ENCODE results near the gene BANK1. TPM values are rescaled to one million over a fixed set of nuclear protein-coding genes. Genes with fewer than 3 reads are reported as not detected.

Gene BANK1
- total RNA-seq, 2 experiments from 2014 or later, result not detected

DNA sequence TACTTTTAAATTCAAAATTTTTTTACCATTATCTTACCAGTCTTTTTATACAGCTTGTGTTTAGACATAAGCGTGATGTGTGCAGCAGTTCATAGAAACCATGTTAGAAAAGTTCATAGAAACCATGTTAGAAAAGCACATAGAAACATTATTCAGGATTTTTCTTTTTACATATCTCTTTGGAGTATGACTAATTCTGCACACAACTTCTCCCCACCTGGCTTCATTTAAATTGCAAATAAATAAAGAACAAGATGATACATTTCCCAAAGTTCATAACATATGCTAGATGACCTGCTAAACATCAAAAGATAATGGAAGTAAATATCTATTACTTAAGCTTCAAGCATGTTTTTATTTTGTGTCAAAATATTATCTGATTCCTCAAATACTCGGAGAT, 201.9 kb downstream of the BANK1 start:
- Histone ChIP-seq H3K36me3 (ENCODE audit: insufficient read depth, low read length) (no peaks in the 10 kb centered on the region), H3K4me1 (ENCODE audit: insufficient read depth, low read length, poor library complexity, severe bottlenecking) (no peaks in the 10 kb centered on the region), H3K9me3 (ENCODE audit: low read length) (no peaks in the 10 kb centered on the region), H3K4me2 (ENCODE audit: low read length) (no peak overlapping the region), H3K4me3 (ENCODE audit: low read depth, low read length, poor library complexity, severe bottlenecking) (no peak overlapping the region), H3K79me2 (ENCODE audit: insufficient read depth, low read depth, low read length) (no peaks in the 10 kb centered on the region), H3K27ac (ENCODE audit: low read depth, low read length, poor library complexity, severe bottlenecking) (no peak overlapping the region), H3K9me2 (ENCODE audit: insufficient read depth, low read length) (no peaks in the 10 kb centered on the region), H2AFZ (ENCODE audit: low read length) (no peak overlapping the region), H4K20me1 (ENCODE audit: insufficient read depth, low read length) (no peaks in the 10 kb centered on the region)
- POLR2A ChIA-PET, result no interaction called here
- BruUV-seq (replicated peaks), result no TSS peak
- TF ChIP-seq, protein P1, sequence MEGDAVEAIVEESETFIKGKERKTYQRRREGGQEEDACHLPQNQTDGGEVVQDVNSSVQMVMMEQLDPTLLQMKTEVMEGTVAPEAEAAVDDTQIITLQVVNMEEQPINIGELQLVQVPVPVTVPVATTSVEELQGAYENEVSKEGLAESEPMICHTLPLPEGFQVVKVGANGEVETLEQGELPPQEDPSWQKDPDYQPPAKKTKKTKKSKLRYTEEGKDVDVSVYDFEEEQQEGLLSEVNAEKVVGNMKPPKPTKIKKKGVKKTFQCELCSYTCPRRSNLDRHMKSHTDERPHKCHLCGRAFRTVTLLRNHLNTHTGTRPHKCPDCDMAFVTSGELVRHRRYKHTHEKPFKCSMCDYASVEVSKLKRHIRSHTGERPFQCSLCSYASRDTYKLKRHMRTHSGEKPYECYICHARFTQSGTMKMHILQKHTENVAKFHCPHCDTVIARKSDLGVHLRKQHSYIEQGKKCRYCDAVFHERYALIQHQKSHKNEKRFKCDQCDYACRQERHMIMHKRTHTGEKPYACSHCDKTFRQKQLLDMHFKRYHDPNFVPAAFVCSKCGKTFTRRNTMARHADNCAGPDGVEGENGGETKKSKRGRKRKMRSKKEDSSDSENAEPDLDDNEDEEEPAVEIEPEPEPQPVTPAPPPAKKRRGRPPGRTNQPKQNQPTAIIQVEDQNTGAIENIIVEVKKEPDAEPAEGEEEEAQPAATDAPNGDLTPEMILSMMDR (conservative IDR thresholded peaks at IDR 0.05; ENCODE audit: low read length), result no peak
- no peak for TF ChIP-seq EZH2phosphoT487 (IDR thresholded peaks at IDR 0.05; ENCODE audit: borderline replicate concordance, low read depth, low read length)
- intact Hi-C loops (cut with micrococcal nuclease; ENCODE audit: unreplicated experiment), result no loop called here
- DNase-seq (ENCODE audit: low spot score), result no peak
- CTCF ChIA-PET (ENCODE audit: unreplicated experiment), result no interaction called here

DNA sequence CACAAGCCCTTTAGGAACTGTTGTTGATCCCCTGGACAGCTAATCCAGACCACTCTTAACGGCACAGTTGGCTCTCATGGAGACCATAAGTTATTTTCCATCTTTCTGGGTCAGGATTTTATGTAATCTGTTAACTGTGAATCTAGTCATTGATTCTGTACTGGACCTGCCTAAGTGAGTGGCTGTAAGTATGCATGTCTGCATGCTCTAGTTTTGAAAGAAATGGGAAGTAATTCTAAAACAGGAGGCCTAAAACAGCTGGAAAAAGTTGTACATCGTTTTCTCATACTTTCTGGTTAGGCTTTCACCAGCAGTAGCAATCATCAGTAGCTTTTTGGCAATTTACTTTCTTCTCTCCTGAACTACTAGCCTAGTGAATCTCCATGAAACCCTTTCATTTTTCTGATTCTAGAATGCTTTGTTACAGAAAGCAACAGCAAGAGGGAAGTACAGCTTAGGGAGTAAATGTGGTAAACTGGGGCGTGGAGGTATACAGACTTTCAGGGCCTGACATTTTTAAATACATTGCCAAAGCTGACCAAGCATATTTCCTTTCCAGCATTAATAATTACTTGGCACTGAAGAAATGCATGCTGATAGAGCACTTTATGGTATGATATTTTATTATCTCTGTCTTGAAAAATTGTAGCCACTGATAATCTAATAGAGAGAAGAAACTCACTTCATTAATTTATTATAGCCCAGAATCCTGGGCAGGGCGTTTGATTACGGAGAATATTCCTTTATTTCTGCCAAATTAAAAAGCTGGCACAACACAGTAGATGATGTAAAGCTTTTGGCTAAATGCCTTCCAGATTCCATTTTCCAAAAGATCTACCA, 202.7 kb downstream of the BANK1 start:
- no TSS peak for BruUV-seq (replicated peaks)
- POLR2A ChIA-PET, result interaction anchor here (0.7 kb wide), 1 partner anchor 303 kb away, joined by 3 read pairs; no protein-coding TSS in a partner anchor
- H3K4me1 ChIP-seq (ENCODE audit: insufficient read depth, low read length, poor library complexity, severe bottlenecking), result no peaks in the 10 kb centered on the region

More for the DNA sequence above, 202.7 kb downstream of the BANK1 start:
- no peak overlapping the region for H3K4me2 ChIP-seq (ENCODE audit: low read length)
- no peaks in the 10 kb centered on the region for H3K79me2 ChIP-seq (ENCODE audit: insufficient read depth, low read depth, low read length)
- H2AFZ ChIP-seq (ENCODE audit: low read length), result no peak overlapping the region
- no peaks in the 10 kb centered on the region for H3K36me3 ChIP-seq (ENCODE audit: insufficient read depth, low read length)
- CTCF ChIA-PET (ENCODE audit: unreplicated experiment), result no interaction called here
- TF ChIP-seq, protein P1 (conservative IDR thresholded peaks at IDR 0.05; ENCODE audit: low read length), result no peak
- TF ChIP-seq EZH2phosphoT487 (IDR thresholded peaks at IDR 0.05; ENCODE audit: borderline replicate concordance, low read depth, low read length), result no peak
- H3K27ac ChIP-seq (ENCODE audit: low read depth, low read length, poor library complexity, severe bottlenecking), result no peak overlapping the region
- DNase-seq (ENCODE audit: low spot score), result no peak
- H3K9me3 ChIP-seq (ENCODE audit: low read length), result no peaks in the 10 kb centered on the region
- no peak overlapping the region for H3K4me3 ChIP-seq (ENCODE audit: low read depth, low read length, poor library complexity, severe bottlenecking)
- no peaks in the 10 kb centered on the region for H4K20me1 ChIP-seq (ENCODE audit: insufficient read depth, low read length)
- intact Hi-C loops (cut with micrococcal nuclease; ENCODE audit: unreplicated experiment), result no loop called here
- H3K9me2 ChIP-seq (ENCODE audit: insufficient read depth, low read length), result no peaks in the 10 kb centered on the region
